ENCODE data around the gene BBS5. TPM values are rescaled to one million over a fixed set of nuclear protein-coding genes. Genes with fewer than 3 reads are reported as not detected.
A peak's percentile ranks its signal among the peaks of the same experiment; 100 is the strongest.
"Not testable (repeated sequence)": the region's sequence is repeated elsewhere in the genome, so short reads cannot be mapped to it uniquely, and the experiment has no call there.

The BBS5 gene
- total RNA-seq, 4 donors from 2014 or later, result 6.9 to 16.2 (median 8.6) TPM

DNA sequence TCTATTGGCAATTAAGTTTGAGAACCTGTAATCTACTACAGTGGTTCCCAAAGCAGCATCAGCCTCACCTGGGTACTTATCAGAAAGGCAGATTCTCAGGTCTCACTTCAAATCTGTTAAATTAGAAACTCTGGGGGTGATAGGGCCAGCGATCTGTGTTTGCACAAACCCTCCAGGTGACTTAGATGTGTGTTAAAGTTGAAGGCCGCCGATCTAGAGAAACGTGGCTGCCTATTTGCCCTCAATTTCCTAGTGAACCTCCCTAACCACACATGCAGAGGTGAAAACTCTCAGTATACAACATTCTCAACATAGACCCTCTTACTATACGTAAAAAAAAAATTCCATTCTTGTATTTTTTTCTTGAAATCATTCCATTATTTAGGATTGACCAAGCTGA lies 44.4 kb downstream of the BBS5 start:
- peaks cover 0 to 46% of the 10 kb centered on the region in 2 donors for H3K36me3 ChIP-seq
- ATAC-seq, result no peak
- WGBS, 2 donors (ENCODE audit: low coverage in 1 of 2), result 64 to 84% methylated on average over 4 to 5 of the region's 5 CpGs
- no peak for TF ChIP-seq POLR2A (IDR thresholded peaks at IDR 0.05)
- TF ChIP-seq EP300 (IDR thresholded peaks at IDR 0.05), result no peak
- no peak for TF ChIP-seq POLR2AphosphoS5 (IDR thresholded peaks at IDR 0.05)
- TF ChIP-seq, protein P1, sequence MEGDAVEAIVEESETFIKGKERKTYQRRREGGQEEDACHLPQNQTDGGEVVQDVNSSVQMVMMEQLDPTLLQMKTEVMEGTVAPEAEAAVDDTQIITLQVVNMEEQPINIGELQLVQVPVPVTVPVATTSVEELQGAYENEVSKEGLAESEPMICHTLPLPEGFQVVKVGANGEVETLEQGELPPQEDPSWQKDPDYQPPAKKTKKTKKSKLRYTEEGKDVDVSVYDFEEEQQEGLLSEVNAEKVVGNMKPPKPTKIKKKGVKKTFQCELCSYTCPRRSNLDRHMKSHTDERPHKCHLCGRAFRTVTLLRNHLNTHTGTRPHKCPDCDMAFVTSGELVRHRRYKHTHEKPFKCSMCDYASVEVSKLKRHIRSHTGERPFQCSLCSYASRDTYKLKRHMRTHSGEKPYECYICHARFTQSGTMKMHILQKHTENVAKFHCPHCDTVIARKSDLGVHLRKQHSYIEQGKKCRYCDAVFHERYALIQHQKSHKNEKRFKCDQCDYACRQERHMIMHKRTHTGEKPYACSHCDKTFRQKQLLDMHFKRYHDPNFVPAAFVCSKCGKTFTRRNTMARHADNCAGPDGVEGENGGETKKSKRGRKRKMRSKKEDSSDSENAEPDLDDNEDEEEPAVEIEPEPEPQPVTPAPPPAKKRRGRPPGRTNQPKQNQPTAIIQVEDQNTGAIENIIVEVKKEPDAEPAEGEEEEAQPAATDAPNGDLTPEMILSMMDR (IDR thresholded peaks at IDR 0.05), result no peak
- no peaks in the 10 kb centered on the region for H3K9me3 ChIP-seq
- H3K27me3 ChIP-seq, result no peaks in the 10 kb centered on the region
- no peaks in the 10 kb centered on the region for H3K4me1 ChIP-seq
- no peak overlapping the region for H3K27ac ChIP-seq
- no peak overlapping the region for H3K4me3 ChIP-seq

DNA sequence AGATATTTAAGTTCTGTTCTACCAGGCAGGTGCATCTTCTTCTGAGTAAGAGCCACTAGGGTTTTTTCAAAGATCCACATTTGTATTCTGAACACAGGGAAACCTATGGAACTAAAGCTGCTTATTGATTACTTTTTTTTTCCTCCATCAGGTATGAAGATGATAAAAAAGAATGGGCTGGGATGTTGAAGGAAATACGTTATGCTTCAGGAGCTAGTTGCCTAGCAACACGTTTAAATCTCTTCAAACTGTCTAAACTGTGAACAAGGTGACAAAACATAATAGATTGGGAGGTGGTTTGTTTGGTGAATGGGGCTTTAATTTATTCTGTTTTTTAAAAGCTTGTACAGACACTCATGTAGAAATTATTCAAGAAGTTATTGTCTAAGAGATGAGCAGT lies 46.1 kb downstream of the BBS5 start:
- no peaks in the 10 kb centered on the region for H3K4me1 ChIP-seq
- no peak overlapping the region for H3K27ac ChIP-seq
- no peak overlapping the region for H3K4me3 ChIP-seq
- ATAC-seq, result no peak
- no peaks in the 10 kb centered on the region for H3K27me3 ChIP-seq
- peaks cover 0 to 58% of the 10 kb centered on the region in 2 donors for H3K36me3 ChIP-seq
- no peaks in the 10 kb centered on the region for H3K9me3 ChIP-seq
- TF ChIP-seq, protein P1 (IDR thresholded peaks at IDR 0.05), result no peak
- TF ChIP-seq POLR2A (IDR thresholded peaks at IDR 0.05) (no peak), POLR2AphosphoS5 (IDR thresholded peaks at IDR 0.05) (no peak), EP300 (IDR thresholded peaks at IDR 0.05) (no peak)
- WGBS, 2 donors (ENCODE audit: low coverage in 1 of 2), result 39 to 70% methylated on average over 2 of the region's 2 CpGs

DNA sequence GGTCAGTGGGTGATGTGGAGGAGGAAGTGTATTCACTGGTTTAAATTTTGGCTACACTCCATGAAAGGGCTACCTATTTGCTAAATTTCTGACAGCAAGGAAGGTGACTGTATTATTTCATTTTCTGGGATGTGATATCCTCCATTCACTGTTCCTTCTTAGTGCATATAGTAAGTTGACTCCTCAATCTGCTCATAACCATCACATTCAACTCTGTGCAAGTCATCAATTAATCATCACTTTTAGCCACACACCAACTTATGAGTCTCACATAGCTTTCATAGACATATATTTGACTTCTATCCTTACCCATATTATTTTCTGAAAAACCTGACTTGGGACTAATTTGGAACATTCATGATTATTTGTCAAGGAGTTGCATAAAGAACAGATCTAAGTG lies 47.2 kb downstream of the BBS5 start:
- Histone ChIP-seq H3K27ac (no peak overlapping the region), H3K4me3 (no peak overlapping the region), H3K36me3 (peaks cover 0 to 53% of the 10 kb centered on the region in 2 donors), H3K4me1 (no peaks in the 10 kb centered on the region), H3K9me3 (no peaks in the 10 kb centered on the region), H3K27me3 (no peaks in the 10 kb centered on the region)
- TF ChIP-seq, protein P1 (IDR thresholded peaks at IDR 0.05), result no peak
- ATAC-seq, result no peak

DNA sequence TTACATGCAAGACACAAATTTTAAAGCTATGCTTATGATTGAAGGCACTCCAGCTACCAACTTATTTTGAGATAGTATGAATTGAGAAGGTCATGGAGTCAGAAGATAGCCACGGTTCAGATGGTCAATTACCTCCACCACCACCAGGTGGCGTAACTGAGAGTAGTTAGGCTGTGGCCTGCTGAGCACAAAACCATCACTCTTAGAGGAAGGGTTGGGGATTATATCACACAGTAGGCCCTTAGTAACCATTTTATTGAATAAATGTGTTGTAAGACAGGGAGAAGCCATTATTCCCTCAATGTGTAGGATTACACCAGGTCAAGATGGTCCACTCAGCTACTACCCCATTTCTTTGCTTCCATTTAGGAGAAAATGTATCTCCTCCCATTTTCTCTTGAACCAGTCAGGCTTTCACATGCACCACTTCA lies 49.0 kb downstream of the BBS5 start:
- no peak overlapping the region for H3K4me3 ChIP-seq
- no peaks in the 10 kb centered on the region for H3K9me3 ChIP-seq
- no peak overlapping the region for H3K27ac ChIP-seq
- WGBS, 2 donors (ENCODE audit: low coverage in 1 of 2), result 6 to 16% methylated on average over 2 of the region's 2 CpGs
- no peak for TF ChIP-seq POLR2AphosphoS5 (IDR thresholded peaks at IDR 0.05)
- TF ChIP-seq, protein P1 (IDR thresholded peaks at IDR 0.05), result peak; percentile 58 to 83 (median 78)
- H3K4me1 ChIP-seq, result no peaks in the 10 kb centered on the region
- H3K27me3 ChIP-seq, result no peaks in the 10 kb centered on the region
- H3K36me3 ChIP-seq, result peaks cover 0 to 44% of the 10 kb centered on the region in 2 donors
- ATAC-seq, result peak; percentile 34

DNA sequence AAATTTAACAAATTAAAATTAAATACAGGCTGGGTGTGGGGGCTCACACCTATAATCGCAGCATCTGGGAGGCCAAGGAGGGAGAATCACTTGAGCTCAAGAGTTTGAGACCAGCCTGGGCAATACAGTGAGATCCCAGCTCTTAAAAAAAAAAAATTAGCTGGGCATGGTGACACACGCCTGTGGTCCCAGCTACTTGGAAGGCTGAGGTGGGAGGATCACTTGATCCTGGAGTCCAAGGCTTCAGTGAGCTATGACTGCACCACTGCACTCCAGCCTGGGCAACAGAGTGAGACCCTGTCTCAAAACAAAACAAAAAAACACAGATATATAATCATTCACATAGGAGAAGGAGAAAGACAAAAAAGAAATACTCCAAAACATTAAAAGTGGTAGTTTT lies 60.2 kb downstream of the BBS5 start:
- ATAC-seq, H3K27me3 ChIP-seq, H3K4me1 ChIP-seq, H3K27ac ChIP-seq, H3K4me3 ChIP-seq, H3K9me3 ChIP-seq: not testable (repeated sequence)
- WGBS, 2 donors (ENCODE audit: low coverage in 1 of 2), result 80 to 89% methylated on average over 2 of the region's 2 CpGs
- H3K36me3 ChIP-seq, result peaks cover 0 to 59% of the 10 kb centered on the region in 2 donors

DNA sequence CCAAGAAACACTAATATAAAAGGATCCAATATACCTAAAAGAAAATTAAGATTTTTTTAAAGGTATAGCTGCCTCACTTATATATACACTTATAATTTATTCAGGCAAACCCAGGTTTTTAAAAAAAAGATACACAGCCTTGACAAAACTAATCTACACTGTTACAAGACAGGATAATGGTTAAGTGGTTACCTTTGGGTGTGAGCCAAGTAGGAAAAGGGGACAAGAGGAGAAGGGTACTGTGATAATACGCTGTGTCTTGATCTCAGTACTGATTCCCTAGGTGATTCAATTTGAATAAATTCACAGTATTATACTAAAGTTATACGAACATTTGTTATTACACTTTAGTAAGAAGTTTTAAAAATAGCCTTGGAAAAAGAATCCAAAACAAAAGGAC lies 60.9 kb downstream of the BBS5 start:
- no peaks in the 10 kb centered on the region for H3K9me3 ChIP-seq
- 63 to 75% methylated on average over 2 of the region's 2 CpGs for WGBS, 2 donors (ENCODE audit: low coverage in 1 of 2)
- no peak for ATAC-seq
- H3K4me1 ChIP-seq, result no peaks in the 10 kb centered on the region
- no peaks in the 10 kb centered on the region for H3K27me3 ChIP-seq
- no peak overlapping the region for H3K4me3 ChIP-seq
- no peak overlapping the region for H3K27ac ChIP-seq
- TF ChIP-seq EP300 (IDR thresholded peaks at IDR 0.05), result no peak
- TF ChIP-seq, protein P1 (IDR thresholded peaks at IDR 0.05), result no peak
- TF ChIP-seq POLR2AphosphoS5 (IDR thresholded peaks at IDR 0.05), result no peak
- TF ChIP-seq POLR2A (IDR thresholded peaks at IDR 0.05), result no peak
- peaks cover 0 to 53% of the 10 kb centered on the region in 2 donors for H3K36me3 ChIP-seq
